Body of pancreas (tissue), 4 donors: ENCODE data around the gene SCRT2.

ENCODE experiments used
- POLR2A ChIP-seq, 3 donors: fragments of 450-650 bp; IDR thresholded peaks; one replicate each; pipeline ENCODE4 v1.6.1; 2016; ENCODE audit warnings: antibody characterized with exemption in 3 of 3, mild to moderate bottlenecking in 2 of 3
- TF ChIP-seq, protein P1 (sequence below), 7 experiments: fragments of 450-650 bp in 4 of 7; fragments of 200-600 bp in 3 of 7; sonication (generic) in 3 of 7; IDR thresholded peaks; one replicate each; pipeline ENCODE4 v1.5.1; 2016 to 2019; ENCODE audit warnings: antibody characterized with exemption in 7 of 7

GRCh38 chr20:622161-622560, 53.4 kb downstream of the SCRT2 start:
- TF ChIP-seq, protein P1, sequence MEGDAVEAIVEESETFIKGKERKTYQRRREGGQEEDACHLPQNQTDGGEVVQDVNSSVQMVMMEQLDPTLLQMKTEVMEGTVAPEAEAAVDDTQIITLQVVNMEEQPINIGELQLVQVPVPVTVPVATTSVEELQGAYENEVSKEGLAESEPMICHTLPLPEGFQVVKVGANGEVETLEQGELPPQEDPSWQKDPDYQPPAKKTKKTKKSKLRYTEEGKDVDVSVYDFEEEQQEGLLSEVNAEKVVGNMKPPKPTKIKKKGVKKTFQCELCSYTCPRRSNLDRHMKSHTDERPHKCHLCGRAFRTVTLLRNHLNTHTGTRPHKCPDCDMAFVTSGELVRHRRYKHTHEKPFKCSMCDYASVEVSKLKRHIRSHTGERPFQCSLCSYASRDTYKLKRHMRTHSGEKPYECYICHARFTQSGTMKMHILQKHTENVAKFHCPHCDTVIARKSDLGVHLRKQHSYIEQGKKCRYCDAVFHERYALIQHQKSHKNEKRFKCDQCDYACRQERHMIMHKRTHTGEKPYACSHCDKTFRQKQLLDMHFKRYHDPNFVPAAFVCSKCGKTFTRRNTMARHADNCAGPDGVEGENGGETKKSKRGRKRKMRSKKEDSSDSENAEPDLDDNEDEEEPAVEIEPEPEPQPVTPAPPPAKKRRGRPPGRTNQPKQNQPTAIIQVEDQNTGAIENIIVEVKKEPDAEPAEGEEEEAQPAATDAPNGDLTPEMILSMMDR (IDR thresholded peaks at IDR 0.05): no peak
- no peak for TF ChIP-seq POLR2A (IDR thresholded peaks at IDR 0.05)
